Measurements from ENCODE around the gene UROD. TPM values are rescaled to one million over a fixed set of nuclear protein-coding genes. Genes with fewer than 3 reads are reported as not detected.

The UROD gene
- polyA plus RNA-seq, 1 experiment = 185 TPM

DNA sequence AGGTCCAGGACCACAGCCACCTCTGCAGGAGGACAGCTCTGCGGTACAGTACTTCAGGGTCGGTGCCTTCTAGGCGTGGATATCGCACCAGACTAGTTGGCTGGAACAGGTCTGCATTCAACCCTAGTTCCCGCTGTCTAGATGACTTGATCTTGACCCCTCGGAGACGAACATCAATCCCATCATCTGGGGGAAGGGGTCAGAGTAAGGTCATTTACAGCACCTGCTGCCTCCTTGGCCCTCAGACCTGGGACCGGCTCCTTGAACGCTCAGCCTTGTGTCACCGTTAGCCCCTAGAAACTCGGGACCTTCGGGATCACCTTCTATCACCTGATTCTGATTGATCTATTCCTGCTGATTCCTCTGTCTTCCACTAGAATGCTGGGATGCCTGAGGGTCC is 3.5 kb upstream of the UROD start:
- POLR2A ChIA-PET = no interaction called here

DNA sequence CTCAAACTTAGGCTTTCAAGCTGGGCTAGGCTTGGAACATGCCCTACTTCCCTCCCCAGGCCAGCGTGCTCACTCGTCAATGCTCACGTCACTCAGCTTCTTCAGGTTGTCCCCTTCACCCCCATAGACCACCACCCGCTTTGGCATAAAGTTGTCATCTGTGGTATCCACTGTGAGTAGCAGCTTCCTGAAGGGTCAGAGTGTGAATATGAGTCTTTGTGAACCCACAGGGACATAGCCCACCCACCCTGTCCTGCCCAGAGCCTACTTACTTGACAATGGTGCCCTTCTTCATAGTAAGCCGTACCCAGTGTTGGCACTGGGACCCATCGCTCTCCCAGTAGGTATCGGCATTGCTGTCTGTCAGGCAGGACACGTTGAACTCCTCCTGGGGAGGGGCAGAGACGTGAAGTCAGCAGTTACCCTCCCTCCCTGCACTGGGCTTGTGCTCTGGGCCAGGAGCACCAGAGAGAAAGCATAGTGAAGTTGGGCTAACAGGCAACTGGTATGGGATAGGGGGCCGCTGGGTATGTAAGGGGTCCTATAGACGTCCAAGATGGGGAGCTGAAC is 2.7 kb upstream of the UROD start:
- Histone ChIP-seq H3K27me3 (ENCODE audit: control insufficient read depth, insufficient read depth, low read length) (no peaks in the 10 kb centered on the region), H3K27ac (ENCODE audit: low read depth, low read length) (no peak overlapping the region), H3K9me3 (ENCODE audit: control insufficient read depth, insufficient read depth, low read length) (no peaks in the 10 kb centered on the region; the same call in 1 of the 2 replicates), H3K4me3 (ENCODE audit: low read depth, low read length) (peak overlapping the region; percentile 92; the same call in 1 of the 2 replicates)
- DNase-seq (ENCODE audit: low read depth, low spot score) = no peak
- ChIA-PET POLR2A (interaction anchor here (0.8 kb wide), 1 partner anchor 62 kb away, joined by 3 read pairs; no protein-coding TSS in a partner anchor), CTCF (interaction anchor here (0.7 to 5.6 kb wide), 3 partner anchors 174 to 483 kb away, joined by 4 to 30 read pairs (median 17); no protein-coding TSS in a partner anchor)
- TF ChIP-seq, protein P1, sequence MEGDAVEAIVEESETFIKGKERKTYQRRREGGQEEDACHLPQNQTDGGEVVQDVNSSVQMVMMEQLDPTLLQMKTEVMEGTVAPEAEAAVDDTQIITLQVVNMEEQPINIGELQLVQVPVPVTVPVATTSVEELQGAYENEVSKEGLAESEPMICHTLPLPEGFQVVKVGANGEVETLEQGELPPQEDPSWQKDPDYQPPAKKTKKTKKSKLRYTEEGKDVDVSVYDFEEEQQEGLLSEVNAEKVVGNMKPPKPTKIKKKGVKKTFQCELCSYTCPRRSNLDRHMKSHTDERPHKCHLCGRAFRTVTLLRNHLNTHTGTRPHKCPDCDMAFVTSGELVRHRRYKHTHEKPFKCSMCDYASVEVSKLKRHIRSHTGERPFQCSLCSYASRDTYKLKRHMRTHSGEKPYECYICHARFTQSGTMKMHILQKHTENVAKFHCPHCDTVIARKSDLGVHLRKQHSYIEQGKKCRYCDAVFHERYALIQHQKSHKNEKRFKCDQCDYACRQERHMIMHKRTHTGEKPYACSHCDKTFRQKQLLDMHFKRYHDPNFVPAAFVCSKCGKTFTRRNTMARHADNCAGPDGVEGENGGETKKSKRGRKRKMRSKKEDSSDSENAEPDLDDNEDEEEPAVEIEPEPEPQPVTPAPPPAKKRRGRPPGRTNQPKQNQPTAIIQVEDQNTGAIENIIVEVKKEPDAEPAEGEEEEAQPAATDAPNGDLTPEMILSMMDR (IDR thresholded peaks at IDR 0.05; ENCODE audit: low read depth, low read length) = no peak

More for the DNA sequence above, 3.5 kb upstream of the UROD start:
- H3K4me3 ChIP-seq (ENCODE audit: low read depth, low read length) = no peak overlapping the region
- H3K27ac ChIP-seq (ENCODE audit: low read depth, low read length) = no peak overlapping the region
- DNase-seq (ENCODE audit: low read depth, low spot score) = no peak
- no peaks in the 10 kb centered on the region for H3K27me3 ChIP-seq (ENCODE audit: control insufficient read depth, insufficient read depth, low read length)
- H3K9me3 ChIP-seq (ENCODE audit: control insufficient read depth, insufficient read depth, low read length) = no peaks in the 10 kb centered on the region; the same call in 1 of the 2 replicates
- TF ChIP-seq, protein P1 (IDR thresholded peaks at IDR 0.05; ENCODE audit: low read depth, low read length) = no peak
- CTCF ChIA-PET = no interaction called here

DNA sequence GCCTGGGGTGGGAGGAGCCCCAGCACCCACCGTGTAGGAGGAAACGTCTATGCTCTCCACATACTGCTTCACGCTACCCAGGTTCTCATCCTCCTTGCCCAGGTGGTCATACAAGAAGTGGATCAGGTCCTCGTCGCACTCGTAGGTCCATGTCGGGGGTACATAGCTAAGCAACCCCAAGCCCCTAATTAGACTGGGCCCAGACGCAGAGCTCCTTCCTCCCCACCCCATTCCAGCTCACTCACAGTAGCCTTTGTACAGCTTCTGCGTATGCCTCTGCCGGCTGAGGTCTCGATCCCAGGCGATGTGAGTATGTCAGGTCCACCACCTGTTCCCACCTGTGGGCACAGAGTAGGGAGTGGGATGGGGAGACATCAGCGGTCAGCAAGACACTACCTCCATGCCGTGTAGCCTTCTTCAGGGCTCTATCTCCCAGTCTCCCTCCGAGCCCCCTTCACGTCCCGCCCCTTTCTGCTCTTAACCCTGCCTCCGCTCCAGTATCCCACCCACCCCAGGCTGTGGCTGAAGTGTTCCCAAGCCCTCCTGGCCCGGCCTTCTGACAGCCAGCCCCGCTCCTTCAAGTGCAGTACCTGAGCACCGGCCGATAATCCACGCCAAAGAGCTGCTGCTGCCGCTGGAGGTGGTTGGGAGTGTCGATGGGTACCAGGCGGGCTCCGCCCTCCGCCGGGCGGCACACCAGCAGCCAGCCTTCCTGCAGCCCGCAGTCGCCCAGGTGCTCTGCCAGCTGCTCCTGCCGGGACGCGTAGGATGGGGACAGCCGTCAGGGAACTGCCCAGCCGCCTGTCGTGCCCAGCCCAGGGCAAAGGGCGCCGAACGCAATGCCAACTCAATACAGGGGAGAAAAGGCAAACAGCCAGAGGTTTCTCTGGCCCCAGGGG is 1.8 kb upstream of the UROD start:
- no peak overlapping the region for H3K27ac ChIP-seq (ENCODE audit: low read depth, low read length)
- ChIA-PET POLR2A (interaction anchor here (0.6 to 3.5 kb wide), 18 partner anchors 12 to 538 kb away, joined by 3 to 38 read pairs (median 6); partner anchors contain the start of genes BTBD19, EIF2B3, MUTYH and PLK3), CTCF (interaction anchor here (0.6 to 11.4 kb wide), 9 partner anchors 24 to 482 kb away, joined by 3 to 616 read pairs (median 5); partner anchors contain the start of genes EIF2B3 and RNU5D-1)
- no peaks in the 10 kb centered on the region; the same call in 1 of the 2 replicates for H3K9me3 ChIP-seq (ENCODE audit: control insufficient read depth, insufficient read depth, low read length)
- no peaks in the 10 kb centered on the region for H3K27me3 ChIP-seq (ENCODE audit: control insufficient read depth, insufficient read depth, low read length)
- peak overlapping the region; percentile 92 for H3K4me3 ChIP-seq (ENCODE audit: low read depth, low read length)
- DNase-seq (ENCODE audit: low read depth, low spot score) = no peak
- TF ChIP-seq, protein P1 (IDR thresholded peaks at IDR 0.05; ENCODE audit: low read depth, low read length) = no peak

DNA sequence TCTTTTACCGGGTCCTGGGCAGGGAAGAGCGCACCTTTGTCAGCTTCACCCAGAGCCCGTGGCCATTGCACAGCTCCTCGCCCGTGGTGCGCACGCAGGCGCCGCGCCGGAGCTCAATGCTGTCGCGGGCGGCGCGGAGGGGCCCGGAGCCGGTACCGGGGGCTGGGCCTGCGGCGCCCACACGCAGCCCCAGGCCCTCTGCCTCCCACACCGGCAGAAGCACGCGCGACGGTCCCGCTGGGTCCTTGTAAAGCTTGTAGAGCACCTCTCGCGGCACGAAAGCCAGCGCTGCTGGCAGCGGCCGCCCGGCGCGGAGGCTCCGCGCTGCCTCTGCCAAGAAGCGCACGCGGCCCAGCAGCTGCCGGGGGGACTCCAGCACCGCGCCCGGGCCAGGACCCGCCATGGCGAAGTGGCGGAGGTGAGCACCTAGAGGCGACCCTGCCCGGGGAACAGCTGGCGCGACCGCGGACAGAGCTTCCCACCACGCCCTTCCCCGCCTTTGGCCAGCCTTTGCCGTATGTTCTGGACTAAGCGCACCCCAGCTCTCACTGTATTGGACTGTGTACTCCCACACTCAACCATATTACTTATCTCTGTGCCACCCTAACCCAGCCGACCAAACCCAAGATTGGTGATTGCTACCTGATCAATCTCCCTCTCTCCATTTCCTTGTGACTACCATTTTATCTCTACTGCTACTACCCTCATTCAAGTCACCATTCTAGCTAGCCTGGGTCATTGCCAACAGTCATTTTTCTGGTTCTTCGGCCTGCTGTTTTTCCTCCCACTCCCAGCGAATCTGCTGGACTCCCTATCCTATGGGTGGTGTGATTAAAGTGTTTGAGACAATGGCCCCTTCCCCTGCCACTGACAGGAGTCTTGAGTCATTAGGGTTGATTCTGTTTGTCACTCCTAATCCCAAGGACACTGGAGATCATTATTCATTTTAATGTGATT is 921 bp upstream of the UROD start, which contains the start of gene HECTD3:
Gene HECTD3 (minus strand): TSS at position 470 of the 957 bp plus-strand sequence. CDS start 67 bp downstream, at position 403.
- Histone ChIP-seq H3K9me3 (ENCODE audit: control insufficient read depth, insufficient read depth, low read length) (no peaks in the 10 kb centered on the region; the same call in 1 of the 2 replicates), H3K27ac (ENCODE audit: low read depth, low read length) (peak within 1 kb of the TSS; percentile 82), H3K27me3 (ENCODE audit: control insufficient read depth, insufficient read depth, low read length) (no peaks in the 10 kb centered on the region), H3K4me3 (ENCODE audit: low read depth, low read length) (peak within 1 kb of the TSS; percentile 92)
- TF ChIP-seq, protein P1 (IDR thresholded peaks at IDR 0.05; ENCODE audit: low read depth, low read length) = no peak
- DNase-seq (ENCODE audit: low read depth, low spot score) = peak; percentile 10
- ChIA-PET POLR2A (interaction anchor here (0.5 to 3.5 kb wide), 27 partner anchors 12 to 927 kb away, joined by 3 to 38 read pairs (median 4); partner anchors contain the start of genes BTBD19, EIF2B3, MUTYH and PLK3), CTCF (interaction anchor here (0.6 to 11.4 kb wide), 13 partner anchors 10 to 482 kb away, joined by 3 to 616 read pairs (median 4); partner anchors contain the start of genes EIF2B3, RNU5D-1 and TESK2)

Data from AG04450 (cell line).